ENCODE data around the gene PRKAG1. TPM values are rescaled to one million over a fixed set of nuclear protein-coding genes. Genes with fewer than 3 reads are reported as not detected.
A peak's percentile ranks its signal among the peaks of the same experiment; 100 is the strongest.

The PRKAG1 gene
- total RNA-seq, 2 donors from 2014 or later, result 25.4 to 26.4 TPM

- H3K27me3 ChIP-seq, result peaks cover 0 to 45% of the 10 kb centered on the region in 2 donors
- no peak overlapping the region for H3K4me3 ChIP-seq
- no peak overlapping the region for H3K27ac ChIP-seq
- no peaks in the 10 kb centered on the region for H3K36me3 ChIP-seq (replicated peaks in 1 of 2; ENCODE audit: insufficient read depth in 1 of 2, low read depth in 2 of 2)
- peak; percentile 45 to 61 (median 54) for TF ChIP-seq CTCF (IDR thresholded peaks at IDR 0.05)
- no peak for TF ChIP-seq POLR2A (IDR thresholded peaks at IDR 0.05)
- intact Hi-C loops (cut with DNase I), result no loop called here
- H3K4me1 ChIP-seq, result peaks cover 39% of the 10 kb centered on the region
- peak; percentile 54 for ATAC-seq
- WGBS, 2 donors, result 13 to 25% methylated on average over 16 to 19 of the region's 19 CpGs
- no peaks in the 10 kb centered on the region for H3K9me3 ChIP-seq
- peak; percentile 43 to 66 (median 50) for DNase-seq
Measured at GRCh38 chr12:48973941-48974673, 44.5 kb downstream of the PRKAG1 start.

- ATAC-seq (no peak), DNase-seq (no peak)
- intact Hi-C loops (cut with DNase I), result no loop called here
- Histone ChIP-seq H3K4me1 (peaks cover 37% of the 10 kb centered on the region), H3K4me3 (no peak overlapping the region), H3K9me3 (no peaks in the 10 kb centered on the region), H3K27ac (no peak overlapping the region), H3K27me3 (peaks cover 0 to 39% of the 10 kb centered on the region in 2 donors), H3K36me3 (replicated peaks in 1 of 2; ENCODE audit: insufficient read depth in 1 of 2, low read depth in 2 of 2) (no peaks in the 10 kb centered on the region)
- 11 to 18% methylated on average over 4 to 12 of the region's 12 CpGs for WGBS, 2 donors
- TF ChIP-seq POLR2A (IDR thresholded peaks at IDR 0.05) (no peak), CTCF (IDR thresholded peaks at IDR 0.05) (no peak)
Measured at GRCh38 chr12:48973531-48973930, 45.0 kb downstream of the PRKAG1 start.

GRCh38 chr12:48972952-48973483, 45.6 kb downstream of the PRKAG1 start:
- Histone ChIP-seq H3K9me3 (no peaks in the 10 kb centered on the region), H3K4me3 (no peak overlapping the region), H3K4me1 (peaks cover 31% of the 10 kb centered on the region), H3K27ac (no peak overlapping the region), H3K36me3 (replicated peaks in 1 of 2; ENCODE audit: insufficient read depth in 1 of 2, low read depth in 2 of 2) (no peaks in the 10 kb centered on the region), H3K27me3 (peaks cover 0 to 34% of the 10 kb centered on the region in 2 donors)
- intact Hi-C loops (cut with DNase I), result no loop called here
- no peak for TF ChIP-seq CTCF (IDR thresholded peaks at IDR 0.05)
- no peak for TF ChIP-seq POLR2A (IDR thresholded peaks at IDR 0.05)
- DNase-seq (no peak), ATAC-seq (no peak)
- 0 to 13% methylated on average over 1 to 3 of the region's 3 CpGs for WGBS, 2 donors

- 12 to 15% methylated on average over 9 to 19 of the region's 23 CpGs for WGBS, 2 donors
- Histone ChIP-seq H3K4me3 (no peak overlapping the region), H3K9me3 (no peaks in the 10 kb centered on the region), H3K36me3 (replicated peaks in 1 of 2; ENCODE audit: insufficient read depth in 1 of 2, low read depth in 2 of 2) (no peaks in the 10 kb centered on the region), H3K4me1 (peaks cover 27% of the 10 kb centered on the region), H3K27me3 (peaks cover 0 to 30% of the 10 kb centered on the region in 2 donors), H3K27ac (no peak overlapping the region)
- intact Hi-C loops (cut with DNase I), result no loop called here
- ATAC-seq, result no peak
- DNase-seq, result no peak
- TF ChIP-seq POLR2A (IDR thresholded peaks at IDR 0.05) (no peak), CTCF (IDR thresholded peaks at IDR 0.05) (no peak)
Measured at GRCh38 chr12:48972213-48972951, 46.2 kb downstream of the PRKAG1 start.

All from body of pancreas (tissue), 4 donors.